ENCODE data around the gene PDCD1. TPM values are rescaled to one million over a fixed set of nuclear protein-coding genes. Genes with fewer than 3 reads are reported as not detected.

The PDCD1 gene
- total RNA-seq, 1 experiment from 2014 or later: not detected

DNA sequence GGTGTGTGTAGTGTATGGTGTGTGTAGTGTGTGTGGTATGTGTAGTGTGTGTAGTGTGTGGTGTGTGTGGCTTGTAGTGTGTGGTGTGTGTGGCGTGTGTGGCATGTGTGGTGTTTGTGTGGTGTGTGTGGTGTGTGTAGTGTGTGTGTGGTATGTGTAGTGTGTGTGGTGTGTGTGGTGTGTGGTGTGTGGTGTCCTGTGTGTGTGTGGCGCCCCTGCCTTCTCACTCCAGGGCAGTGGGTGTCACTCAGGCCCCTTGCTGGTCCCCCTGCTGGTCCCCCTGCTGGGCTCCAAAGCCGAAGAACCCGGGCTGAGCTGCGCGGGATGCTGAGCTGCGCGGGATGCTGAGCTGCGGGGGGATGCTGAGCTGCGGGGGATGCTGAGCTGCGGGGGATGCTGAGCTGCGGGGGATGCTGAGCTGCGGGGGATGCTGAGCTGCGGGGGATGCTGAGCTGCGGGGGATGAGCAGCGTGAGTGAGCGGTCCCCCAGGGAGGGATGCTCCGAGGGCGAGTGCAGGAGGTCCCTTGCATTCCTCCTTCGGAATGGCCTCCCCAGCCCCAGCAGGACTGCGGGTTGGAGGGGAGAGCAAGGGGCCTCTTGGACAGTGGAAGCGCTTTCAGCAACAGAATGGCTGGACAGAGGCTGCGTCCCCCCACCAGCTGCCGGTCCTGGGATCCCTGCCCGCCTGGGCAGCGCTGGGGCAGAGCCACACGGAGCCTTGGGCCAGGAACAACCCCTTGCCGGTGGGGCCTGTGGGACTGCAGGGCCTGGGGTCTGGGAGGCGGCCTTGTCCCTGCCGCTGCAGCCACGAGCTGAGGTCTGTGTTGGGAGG lies 7.5 kb upstream of the PDCD1 start:
- Histone ChIP-seq H3K4me3 (ENCODE audit: low read length) (no peak overlapping the region), H3K4me2 (ENCODE audit: low read length) (no peak overlapping the region), H3K9ac (ENCODE audit: low read length) (no peak overlapping the region), H3F3A (ENCODE audit: low read length, unreplicated experiment) (no peaks in the 10 kb centered on the region), H3K9me2 (replicated peaks; ENCODE audit: low read length) (no peaks in the 10 kb centered on the region), H2AFZ (ENCODE audit: low read length) (no peak overlapping the region), H3K4me1 (ENCODE audit: insufficient read depth, low read length) (no peaks in the 10 kb centered on the region), H3K27me3 (ENCODE audit: low read length) (no peaks in the 10 kb centered on the region), H3K36me3 (ENCODE audit: low read depth, low read length) (no peaks in the 10 kb centered on the region), H3K79me2 (ENCODE audit: low read length) (no peaks in the 10 kb centered on the region), H4K20me1 (ENCODE audit: low read length) (no peaks in the 10 kb centered on the region), H3K9me3 (ENCODE audit: low read length) (no peaks in the 10 kb centered on the region), H3K27ac (ENCODE audit: low read length) (no peak overlapping the region)
- DNase-seq: no peak
- ChIA-PET CTCF (no interaction called here), POLR2A (ENCODE audit: unreplicated experiment) (no interaction called here)
- no TSS peak for BruUV-seq (replicated peaks)
- no peak; the same call in 1 of the 2 replicates for ATAC-seq
- TF ChIP-seq, protein P1, sequence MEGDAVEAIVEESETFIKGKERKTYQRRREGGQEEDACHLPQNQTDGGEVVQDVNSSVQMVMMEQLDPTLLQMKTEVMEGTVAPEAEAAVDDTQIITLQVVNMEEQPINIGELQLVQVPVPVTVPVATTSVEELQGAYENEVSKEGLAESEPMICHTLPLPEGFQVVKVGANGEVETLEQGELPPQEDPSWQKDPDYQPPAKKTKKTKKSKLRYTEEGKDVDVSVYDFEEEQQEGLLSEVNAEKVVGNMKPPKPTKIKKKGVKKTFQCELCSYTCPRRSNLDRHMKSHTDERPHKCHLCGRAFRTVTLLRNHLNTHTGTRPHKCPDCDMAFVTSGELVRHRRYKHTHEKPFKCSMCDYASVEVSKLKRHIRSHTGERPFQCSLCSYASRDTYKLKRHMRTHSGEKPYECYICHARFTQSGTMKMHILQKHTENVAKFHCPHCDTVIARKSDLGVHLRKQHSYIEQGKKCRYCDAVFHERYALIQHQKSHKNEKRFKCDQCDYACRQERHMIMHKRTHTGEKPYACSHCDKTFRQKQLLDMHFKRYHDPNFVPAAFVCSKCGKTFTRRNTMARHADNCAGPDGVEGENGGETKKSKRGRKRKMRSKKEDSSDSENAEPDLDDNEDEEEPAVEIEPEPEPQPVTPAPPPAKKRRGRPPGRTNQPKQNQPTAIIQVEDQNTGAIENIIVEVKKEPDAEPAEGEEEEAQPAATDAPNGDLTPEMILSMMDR (conservative IDR thresholded peaks at IDR 0.05; ENCODE audit: low read depth, low read length): no peak
- no peak for TF ChIP-seq EZH2 (IDR thresholded peaks at IDR 0.05; ENCODE audit: low read length, unreplicated experiment)
- no peak for TF ChIP-seq EZH2phosphoT487 (IDR thresholded peaks at IDR 0.05; ENCODE audit: borderline replicate concordance, low read length)
- intact Hi-C loops (cut with micrococcal nuclease): loop anchor here (10.0 kb wide), 1 partner anchor 131 kb away; the partner anchor contains the start of gene D2HGDH

DNA sequence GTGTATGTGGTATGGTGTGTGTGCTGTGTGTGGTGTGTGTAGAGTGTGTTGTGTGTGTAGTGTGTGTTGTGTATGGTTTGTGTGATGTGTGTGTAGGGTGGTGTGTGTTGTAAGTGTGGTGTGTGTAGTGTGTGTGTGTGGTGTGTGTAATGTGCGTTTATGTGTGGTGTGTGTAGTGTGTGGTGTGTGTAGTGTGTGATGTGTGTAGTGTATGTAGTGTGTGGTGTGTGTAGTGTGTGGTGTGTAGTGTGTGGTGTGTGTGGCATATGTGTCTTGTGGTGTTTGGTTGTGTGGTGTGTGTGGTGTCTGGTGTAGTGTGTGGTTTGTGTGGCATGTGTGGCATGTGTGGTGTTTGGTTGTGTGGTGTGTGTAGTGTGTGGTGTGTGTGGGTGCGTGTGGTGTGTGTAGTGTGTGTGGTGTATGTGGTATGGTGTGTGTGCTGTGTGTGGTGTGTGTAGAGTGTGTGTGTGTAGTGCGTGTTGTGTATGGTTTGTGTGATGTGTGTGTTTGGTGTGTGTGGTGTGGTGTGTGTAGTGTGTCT lies 6.8 kb upstream of the PDCD1 start:
- Histone ChIP-seq H3K79me2 (ENCODE audit: low read length) (no peaks in the 10 kb centered on the region), H3K4me1 (ENCODE audit: insufficient read depth, low read length) (no peaks in the 10 kb centered on the region), H3K27me3 (ENCODE audit: low read length) (no peaks in the 10 kb centered on the region), H3K9me2 (replicated peaks; ENCODE audit: low read length) (no peaks in the 10 kb centered on the region), H3K27ac (ENCODE audit: low read length) (no peak overlapping the region), H2AFZ (ENCODE audit: low read length) (no peak overlapping the region), H3K36me3 (ENCODE audit: low read depth, low read length) (no peaks in the 10 kb centered on the region), H3K9ac (ENCODE audit: low read length) (no peak overlapping the region), H3K9me3 (ENCODE audit: low read length) (no peaks in the 10 kb centered on the region), H3K4me2 (ENCODE audit: low read length) (no peak overlapping the region), H3K4me3 (ENCODE audit: low read length) (no peak overlapping the region), H3F3A (ENCODE audit: low read length, unreplicated experiment) (no peaks in the 10 kb centered on the region), H4K20me1 (ENCODE audit: low read length) (no peaks in the 10 kb centered on the region)
- ATAC-seq (no peak), DNase-seq (no peak)
- no TSS peak for BruUV-seq (replicated peaks)
- CTCF ChIA-PET: no interaction called here
- POLR2A ChIA-PET (ENCODE audit: unreplicated experiment): no interaction called here
- TF ChIP-seq EZH2phosphoT487 (IDR thresholded peaks at IDR 0.05; ENCODE audit: borderline replicate concordance, low read length) (no peak), EZH2 (IDR thresholded peaks at IDR 0.05; ENCODE audit: low read length, unreplicated experiment) (no peak)
- TF ChIP-seq, protein P1 (conservative IDR thresholded peaks at IDR 0.05; ENCODE audit: low read depth, low read length): no peak
- intact Hi-C loops (cut with micrococcal nuclease): loop anchor here (10.0 kb wide), 1 partner anchor 131 kb away; the partner anchor contains the start of gene D2HGDH

DNA sequence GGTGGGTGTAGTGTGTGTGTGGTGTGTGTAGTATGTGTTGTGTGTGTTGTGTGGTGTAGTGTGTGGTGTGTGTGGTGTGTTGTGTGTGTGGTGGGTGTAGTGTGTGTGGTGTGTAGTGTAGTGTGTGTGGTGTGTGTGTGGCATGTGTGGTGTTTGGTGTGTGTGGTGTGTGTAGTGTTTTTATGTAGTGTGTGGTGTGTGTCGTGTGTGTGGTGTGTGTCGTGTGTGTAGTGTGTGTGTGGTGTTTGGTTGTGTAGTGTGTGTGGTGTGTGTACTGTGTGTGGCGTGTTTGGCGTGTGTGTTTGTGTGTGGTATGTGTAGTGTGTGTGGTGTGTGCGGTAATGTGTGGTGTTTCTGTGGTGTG lies 6.1 kb upstream of the PDCD1 start:
- ChIA-PET POLR2A (ENCODE audit: unreplicated experiment) (no interaction called here), CTCF (no interaction called here)
- Histone ChIP-seq H3K9me3 (ENCODE audit: low read length) (no peaks in the 10 kb centered on the region), H3K27ac (ENCODE audit: low read length) (no peak overlapping the region), H3K27me3 (ENCODE audit: low read length) (no peaks in the 10 kb centered on the region), H3K79me2 (ENCODE audit: low read length) (no peaks in the 10 kb centered on the region), H3K9ac (ENCODE audit: low read length) (no peak overlapping the region), H2AFZ (ENCODE audit: low read length) (no peak overlapping the region), H4K20me1 (ENCODE audit: low read length) (no peaks in the 10 kb centered on the region), H3F3A (ENCODE audit: low read length, unreplicated experiment) (no peaks in the 10 kb centered on the region), H3K4me1 (ENCODE audit: insufficient read depth, low read length) (no peaks in the 10 kb centered on the region), H3K4me3 (ENCODE audit: low read length) (no peak overlapping the region), H3K9me2 (replicated peaks; ENCODE audit: low read length) (no peaks in the 10 kb centered on the region), H3K36me3 (ENCODE audit: low read depth, low read length) (no peaks in the 10 kb centered on the region), H3K4me2 (ENCODE audit: low read length) (no peak overlapping the region)
- ATAC-seq: no peak
- TF ChIP-seq EZH2 (IDR thresholded peaks at IDR 0.05; ENCODE audit: low read length, unreplicated experiment) (no peak), EZH2phosphoT487 (IDR thresholded peaks at IDR 0.05; ENCODE audit: borderline replicate concordance, low read length) (no peak)
- TF ChIP-seq, protein P1 (conservative IDR thresholded peaks at IDR 0.05; ENCODE audit: low read depth, low read length): no peak
- no TSS peak for BruUV-seq (replicated peaks)
- DNase-seq: no peak
- intact Hi-C loops (cut with micrococcal nuclease): loop anchor here (10.0 kb wide), 1 partner anchor 130 kb away; the partner anchor contains the start of gene D2HGDH

Data from PC-3 (cell line).